DMS114 treated with DMSO at 0.1 percent for 48 hours (cell line): ENCODE measurements around the gene ZNF559.
A peak's percentile ranks its signal among the peaks of the same experiment; 100 is the strongest.

Experiments
- DNase-seq: peaks from one replicate; lab custom pipeline; 2025; ENCODE audit not compliant: unreplicated experiment; lab: John Stamatoyannopoulos, UW

Gene ZNF559

GRCh38 chr19:9352505-9352904, 28.5 kb downstream of the ZNF559 start:
- no peak for DNase-seq

GRCh38 chr19:9353011-9353410, 29.0 kb downstream of the ZNF559 start:
- DNase-seq: no peak

DNA sequence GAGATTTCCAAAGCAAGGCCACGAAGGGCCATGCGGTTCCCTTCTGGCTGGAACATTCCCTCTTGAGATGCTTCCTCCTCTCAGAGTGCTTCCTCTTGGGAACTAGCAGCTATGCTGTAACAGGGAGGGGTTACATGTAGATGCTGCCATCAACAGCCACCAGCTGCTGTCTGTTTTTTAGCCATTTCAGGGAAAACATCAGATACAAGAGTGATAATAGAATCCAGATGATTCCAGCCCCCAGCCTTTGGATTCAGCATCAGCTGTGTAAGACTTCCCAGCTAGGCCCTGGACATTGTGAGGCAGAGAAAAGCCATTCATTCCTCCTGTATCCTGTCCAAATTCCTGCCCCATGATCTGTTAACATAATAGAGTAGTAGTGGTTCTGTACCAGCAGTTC, 30.7 kb downstream of the ZNF559 start:
- no peak for DNase-seq

- peak; percentile 12 for DNase-seq
Observed at GRCh38 chr19:9362905-9363304, 38.9 kb downstream of the ZNF559 start, which contains the start of gene ZNF177. TSS of gene ZNF177 (plus strand) at chr19:9363013. CDS start at chr19:9378312, 15,299 bp downstream.

DNA sequence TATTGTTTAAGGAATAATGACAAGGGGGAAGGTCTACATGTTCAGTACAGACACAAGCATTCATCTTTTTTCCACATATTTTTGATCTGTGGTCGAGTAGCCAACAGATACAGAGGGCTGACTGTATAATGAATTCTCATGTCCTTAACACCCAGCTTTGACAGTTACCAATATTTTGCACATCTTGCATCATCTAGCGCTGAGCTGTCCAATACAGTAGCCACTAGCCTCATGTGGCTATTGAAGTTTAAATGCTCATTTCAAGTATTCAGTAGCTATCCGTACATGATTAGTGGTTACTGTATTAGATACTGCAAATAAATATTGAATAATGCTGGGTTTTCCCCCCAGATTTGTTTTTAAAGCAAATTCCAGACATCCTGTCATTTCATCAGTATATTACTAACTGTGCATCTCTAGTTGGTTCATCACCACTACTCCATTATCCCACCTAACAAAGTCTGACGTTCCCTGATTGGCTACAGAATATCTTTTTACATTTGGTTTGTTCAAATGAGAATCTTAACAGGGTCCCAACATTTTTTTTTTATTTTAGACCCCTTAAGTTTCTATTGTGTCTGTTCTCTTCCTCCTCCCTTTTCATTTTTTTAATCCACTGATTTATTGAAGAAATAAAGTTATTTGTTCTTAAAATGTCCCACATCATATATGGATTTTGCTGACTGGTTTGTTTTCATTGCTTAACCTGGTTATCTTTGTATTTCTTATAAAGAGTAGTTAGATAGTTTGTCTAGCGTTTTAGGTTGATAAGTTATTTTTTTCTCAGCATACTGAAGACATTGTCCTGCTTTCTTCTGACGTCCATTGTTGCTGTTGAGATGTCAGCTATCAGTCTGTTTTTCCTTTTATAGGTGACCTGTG, 47.0 kb downstream of the ZNF559 start:
- no peak for DNase-seq

GRCh38 chr19:9381361-9381785, 57.4 kb downstream of the ZNF559 start:
- no peak for DNase-seq
